ENCODE results near the gene DHCR24. TPM values are rescaled to one million over a fixed set of nuclear protein-coding genes. Genes with fewer than 3 reads are reported as not detected.

The DHCR24 gene
- total and polyA plus RNA-seq, 2 of the 13 experiments (the other 11 are each of a cell fraction or from before 2014, with no cell fraction given): 374 to 448 TPM

- TF ChIP-seq KLF15 (CRISPR knock-in tag; IDR thresholded peaks at IDR 0.05; ENCODE audit: borderline replicate concordance) (no peak), MXD4 (CRISPR knock-in tag; IDR thresholded peaks at IDR 0.05) (no peak; the same call in 1 of the 2 replicates), GATA4 (IDR thresholded peaks at IDR 0.05; ENCODE audit: borderline replicate concordance, low read depth) (peak; percentile 88; the same call in 1 of the 2 replicates), ZNF263 (CRISPR knock-in tag; IDR thresholded peaks at IDR 0.05) (peak; percentile 70), GLI4 (CRISPR knock-in tag; IDR thresholded peaks at IDR 0.05; ENCODE audit: borderline replicate concordance) (no peak), ZSCAN30 (CRISPR knock-in tag; IDR thresholded peaks at IDR 0.05) (0 out of 2 replicates have a peak, but pooled peaks have one; percentile 65), MYC (CRISPR knock-in tag; IDR thresholded peaks at IDR 0.05; ENCODE audit: borderline replicate concordance) (peak; percentile 77), GZF1 (CRISPR knock-in tag; IDR thresholded peaks at IDR 0.05) (0 out of 2 replicates have a peak, but pooled peaks have one; percentile 54), KDM4B (CRISPR knock-in tag; IDR thresholded peaks at IDR 0.05) (peak; percentile 77; the same call in 1 of the 2 replicates), ZNF674 (CRISPR knock-in tag; IDR thresholded peaks at IDR 0.05; ENCODE audit: low read depth) (no peak), PRDM10 (CRISPR knock-in tag; IDR thresholded peaks at IDR 0.05; ENCODE audit: low read depth) (peak; percentile 58; the same call in 1 of the 2 replicates), ZNF678 (CRISPR knock-in tag; IDR thresholded peaks at IDR 0.05) (no peak), ZSCAN25 (CRISPR knock-in tag; IDR thresholded peaks at IDR 0.05) (peak; percentile 65; the same call in 1 of the 2 replicates), PAXIP1 (CRISPR knock-in tag; conservative IDR thresholded peaks at IDR 0.05) (peak; percentile 94), ZNF24 (IDR thresholded peaks at IDR 0.05) (0 out of 2 replicates have a peak, but pooled peaks have one; percentile 29), ZSCAN12 (CRISPR knock-in tag; IDR thresholded peaks at IDR 0.05) (no peak), FOXP1 (IDR thresholded peaks at IDR 0.05) (no peak), FOXP1 (CRISPR knock-in tag; IDR thresholded peaks at IDR 0.05) (peak; percentile 69), TMF1 (CRISPR knock-in tag; IDR thresholded peaks at IDR 0.05; ENCODE audit: low read depth) (no peak), SKI (IDR thresholded peaks at IDR 0.05; ENCODE audit: partially characterized antibody) (peak; percentile 81)
These were observed 25.8 kb downstream of the DHCR24 start (continued) for GRCh38 chr1:54861070-54861761.

Data from HepG2 (cell line).